GM12878 (cell line): ENCODE data around the gene MSI2. TPM values are rescaled to one million over a fixed set of nuclear protein-coding genes. Genes with fewer than 3 reads are reported as not detected.

ENCODE experiments used
- ATAC-seq: fragments of 200-7000 bp; cut with Tn5 transposase; 3 replicates; pipeline ENCODE4 v1.9.1; 2020; ENCODE audit warnings: mild to moderate bottlenecking, moderate library complexity
- BruUV-seq: library from RNA; stranded (reverse); fragments of 400-500 nt; replicated peaks from 2 replicates; lab custom pipeline; 2021; lab: Mats Ljungman, UMichigan
- CTCF ChIA-PET: fragments of 300-600 bp; sonication (Branson Sonifier 250); formaldehyde crosslinking; extraction: SDS; loops from one replicate; lab custom pipeline; 2021; ENCODE audit warnings: inconsistent platforms; lab: Yijun Ruan, JAX
- POLR2A ChIA-PET: fragments of 350-600 bp; formaldehyde crosslinking; extraction: SDS; loops from one replicate; lab custom pipeline; 2021; ENCODE audit warnings: inconsistent platforms; lab: Charles Lee
- RAD21 ChIA-PET: fragments of 300-600 bp; sonication (Branson Sonifier 250); formaldehyde crosslinking; loops from one replicate; lab custom pipeline; 2023; ENCODE audit warnings: antibody characterized with exemption; ENCODE audit not compliant: unreplicated experiment; lab: Charles Lee
- SMC1A ChIA-PET: fragments of 300-600 bp; sonication (Branson Sonifier 250); formaldehyde crosslinking; loops from one replicate; lab custom pipeline; 2023; ENCODE audit not compliant: unreplicated experiment, uncharacterized antibody; lab: Charles Lee
- DNase-seq: peaks from one replicate; pipeline ENCODE4 v3.0.0-alpha.2; 2011; ENCODE audit warnings: low read depth, low spot score
- FAIRE-seq: peaks from 3 replicates; lab custom pipeline; 2011; peaks lifted over from hg19 to GRCh38; lab: Jason Lieb, UNC
- H2AFZ ChIP-seq: 2 replicates; pipeline ENCODE4 v1.6.0; 2011; ENCODE audit warnings: low read depth, low read length, control low read depth; ENCODE audit not compliant: control insufficient read depth
- H3K27ac ChIP-seq: 2 replicates; pipeline ENCODE4 v1.5.1; 2011; ENCODE audit warnings: control low read depth; ENCODE audit not compliant: control insufficient read depth, insufficient read depth
- H3K27me3 ChIP-seq, 2 experiments: replicated peaks in 1 of 2; 2 replicates each; pipeline versions ENCODE4 v1.6.0 to v1.6.1; 2011; ENCODE audit warnings: low read length in 1 of 2; ENCODE audit not compliant: control insufficient read depth in 2 of 2, insufficient read depth in 2 of 2
- H3K36me3 ChIP-seq, 2 experiments: 2 replicates each; pipeline ENCODE4 v1.5.1; 2011; ENCODE audit warnings: low read length in 1 of 2; ENCODE audit not compliant: control insufficient read depth in 2 of 2, insufficient read depth in 2 of 2
- H3K4me1 ChIP-seq: 2 replicates; pipeline ENCODE4 v1.6.1; 2011; ENCODE audit warnings: mild to moderate bottlenecking, low read length, moderate library complexity, mixed read lengths; ENCODE audit not compliant: control insufficient read depth, insufficient read depth
- H3K4me2 ChIP-seq: 2 replicates; pipeline ENCODE4 v1.6.0; 2011; ENCODE audit warnings: control low read depth; ENCODE audit not compliant: control insufficient read depth, insufficient read depth
- H3K4me3 ChIP-seq: fragments of 200-600 bp; sonication (generic); 2 replicates; pipeline ENCODE4 v1.5.1; 2016
- H3K79me2 ChIP-seq: 2 replicates; pipeline ENCODE4 v1.6.0; 2011; ENCODE audit warnings: low read length; ENCODE audit not compliant: control insufficient read depth, insufficient read depth
- H3K9ac ChIP-seq: 2 replicates; pipeline ENCODE4 v1.8.0; 2011; ENCODE audit warnings: low read length, control low read depth, mixed read lengths; ENCODE audit not compliant: control insufficient read depth, insufficient read depth
- H3K9me3 ChIP-seq: replicated peaks from 3 replicates; pipeline ENCODE4 v1.5.1; 2011; ENCODE audit warnings: mild to moderate bottlenecking, low read length; ENCODE audit not compliant: control insufficient read depth, insufficient read depth
- H4K20me1 ChIP-seq: 2 replicates; pipeline ENCODE4 v1.6.0; 2011; ENCODE audit not compliant: control insufficient read depth, insufficient read depth
- BCL3 ChIP-seq: IDR thresholded peaks from 2 replicates; pipeline ENCODE4 v1.6.1; 2011; ENCODE audit warnings: borderline replicate concordance, low read depth, mild to moderate bottlenecking, moderate library complexity, low read length; ENCODE audit not compliant: insufficient read depth, poor library complexity, severe bottlenecking
- POLR2AphosphoS5 ChIP-seq: IDR thresholded peaks from 2 replicates; pipeline ENCODE4 v1.6.1; 2011; ENCODE audit warnings: mild to moderate bottlenecking, low read length, inconsistent platforms
- SPI1 ChIP-seq: IDR thresholded peaks from 2 replicates; pipeline ENCODE4 v1.6.1; 2011; ENCODE audit warnings: low read depth, mild to moderate bottlenecking, low read length, moderate library complexity, borderline replicate concordance; ENCODE audit not compliant: insufficient read depth
- SUZ12 ChIP-seq: fragments of 200-600 bp; sonication (generic); IDR thresholded peaks from one replicate; pipeline ENCODE4 v1.6.1; 2018; ENCODE audit warnings: antibody characterized with exemption, mild to moderate bottlenecking; ENCODE audit not compliant: unreplicated experiment
- WGBS: methylation state at CpG from one replicate; pipeline ENCODE4 v1.1.6; 2016; ENCODE audit warnings: low lambda C conversion rate; ENCODE audit not compliant: insufficient replicate concordance, insufficient coverage; ENCODE audit errors: missing lambda C conversion rate; 5-methylcytosine and 5-hydroxymethylcytosine counted together
- in situ Hi-C: fragments of 300-500 bp; cut with MboI; formaldehyde crosslinking; loops from 9 replicates; pipeline ENCODE4 v1.14.3; 2018; ENCODE audit warnings: mixed read lengths
- intact Hi-C: fragments of 100-400 bp; cut with micrococcal nuclease; formaldehyde crosslinking; loops from one replicate; pipeline ENCODE4 v1.14.2; 2022; ENCODE audit not compliant: unreplicated experiment
- polyA plus RNA-seq, 11 experiments: library from polyadenylated mRNA; depleted of rRNA in 4 of 11; unstranded in 6 of 11; stranded (reverse) in 5 of 11; fragments of >200 nt; fragmentation: Nextera tagmentation in 4 of 11; fragmentation: Illumina TruSeq in 1 of 11; extraction: Ambion mirVana in 4 of 11; extraction: Trizol in 1 of 11; gene quantifications; 1 replicate in 1 of 11; 2 replicates in 10 of 11; pipeline versions ENCODE4 v1.2.1 to v1.2.3, GENCODE V29; 2011 to 2016; ENCODE audit warnings: inconsistent platforms in 2 of 11, missing spikeins in 2 of 11, low read depth in 1 of 11
- total RNA-seq, 4 experiments: library from RNA; depleted of rRNA in 3 of 4; stranded (reverse); fragments of >200 nt in 3 of 4; fragmentation: Illumina TruSeq in 1 of 4; extraction: Trizol in 1 of 4; gene quantifications; 2 replicates each; pipeline versions ENCODE4 v1.2.1 to v1.2.3, GENCODE V29; 2013 to 2021
- TF ChIP-seq, protein P1 (sequence below): fragments of 450-650 bp; IDR thresholded peaks from 2 replicates; pipeline ENCODE4 v1.6.1; 2017; ENCODE audit warnings: mild to moderate bottlenecking, moderate library complexity

Gene MSI2
- total and polyA plus RNA-seq, 10 of the 15 experiments (the other 5 are each of a cell fraction or from before 2014, with no cell fraction given): 6.1 to 76.1 (median 42.0) TPM

DNA sequence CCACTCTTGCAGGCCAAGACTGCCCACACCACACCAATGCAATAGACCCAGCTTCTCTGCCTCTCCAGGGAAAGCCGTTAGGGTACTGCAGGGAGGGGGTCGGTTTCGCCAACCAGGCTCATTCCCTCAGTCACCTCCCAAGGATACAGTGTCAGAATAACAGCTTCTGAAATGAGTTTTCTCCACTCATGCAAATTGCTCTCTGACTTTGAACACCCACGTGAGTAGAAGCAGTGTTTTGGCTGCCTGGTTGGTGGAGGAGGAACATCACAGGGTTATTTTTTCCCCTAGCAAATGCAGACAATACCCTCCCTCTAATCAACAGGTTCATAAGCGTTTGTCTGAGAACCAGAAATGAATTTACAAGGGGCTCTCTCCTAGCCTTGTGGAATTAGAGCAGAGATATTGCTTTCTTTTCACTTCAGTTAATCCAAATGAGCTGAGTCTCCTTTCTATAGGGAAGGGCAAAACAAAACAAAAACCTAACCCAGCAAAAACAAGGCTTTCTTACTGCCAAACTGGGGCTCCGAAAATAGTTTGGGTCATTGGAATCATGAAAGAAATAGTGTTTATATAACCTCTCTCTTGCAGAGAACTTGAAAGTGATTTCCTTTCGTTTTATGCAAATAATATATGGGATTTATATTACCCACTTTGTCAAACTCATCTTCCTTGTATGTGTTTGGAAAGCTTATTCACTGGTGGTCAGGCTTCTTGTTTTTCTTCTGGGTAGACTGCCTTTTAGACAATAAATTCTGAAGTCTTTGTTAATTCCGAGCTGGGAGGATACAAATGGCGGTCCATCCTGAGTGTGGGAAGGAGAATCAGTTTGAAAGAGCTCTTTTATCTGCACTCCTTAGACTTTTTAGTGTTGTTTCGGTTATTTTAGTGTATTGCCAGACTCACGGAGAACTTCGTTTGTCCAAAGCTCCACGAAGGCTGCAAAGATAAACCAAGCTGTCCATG lies 229.9 kb downstream of the MSI2 start (continued):
- no peak for TF ChIP-seq SUZ12
- TF ChIP-seq, protein P1, sequence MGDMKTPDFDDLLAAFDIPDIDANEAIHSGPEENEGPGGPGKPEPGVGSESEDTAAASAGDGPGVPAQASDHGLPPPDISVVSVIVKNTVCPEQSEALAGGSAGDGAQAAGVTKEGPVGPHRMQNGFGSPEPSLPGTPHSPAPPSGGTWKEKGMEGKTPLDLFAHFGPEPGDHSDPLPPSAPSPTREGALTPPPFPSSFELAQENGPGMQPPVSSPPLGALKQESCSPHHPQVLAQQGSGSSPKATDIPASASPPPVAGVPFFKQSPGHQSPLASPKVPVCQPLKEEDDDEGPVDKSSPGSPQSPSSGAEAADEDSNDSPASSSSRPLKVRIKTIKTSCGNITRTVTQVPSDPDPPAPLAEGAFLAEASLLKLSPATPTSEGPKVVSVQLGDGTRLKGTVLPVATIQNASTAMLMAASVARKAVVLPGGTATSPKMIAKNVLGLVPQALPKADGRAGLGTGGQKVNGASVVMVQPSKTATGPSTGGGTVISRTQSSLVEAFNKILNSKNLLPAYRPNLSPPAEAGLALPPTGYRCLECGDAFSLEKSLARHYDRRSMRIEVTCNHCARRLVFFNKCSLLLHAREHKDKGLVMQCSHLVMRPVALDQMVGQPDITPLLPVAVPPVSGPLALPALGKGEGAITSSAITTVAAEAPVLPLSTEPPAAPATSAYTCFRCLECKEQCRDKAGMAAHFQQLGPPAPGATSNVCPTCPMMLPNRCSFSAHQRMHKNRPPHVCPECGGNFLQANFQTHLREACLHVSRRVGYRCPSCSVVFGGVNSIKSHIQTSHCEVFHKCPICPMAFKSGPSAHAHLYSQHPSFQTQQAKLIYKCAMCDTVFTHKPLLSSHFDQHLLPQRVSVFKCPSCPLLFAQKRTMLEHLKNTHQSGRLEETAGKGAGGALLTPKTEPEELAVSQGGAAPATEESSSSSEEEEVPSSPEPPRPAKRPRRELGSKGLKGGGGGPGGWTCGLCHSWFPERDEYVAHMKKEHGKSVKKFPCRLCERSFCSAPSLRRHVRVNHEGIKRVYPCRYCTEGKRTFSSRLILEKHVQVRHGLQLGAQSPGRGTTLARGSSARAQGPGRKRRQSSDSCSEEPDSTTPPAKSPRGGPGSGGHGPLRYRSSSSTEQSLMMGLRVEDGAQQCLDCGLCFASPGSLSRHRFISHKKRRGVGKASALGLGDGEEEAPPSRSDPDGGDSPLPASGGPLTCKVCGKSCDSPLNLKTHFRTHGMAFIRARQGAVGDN: 0 out of 2 replicates have a peak, but pooled peaks have one; percentile 27

DNA sequence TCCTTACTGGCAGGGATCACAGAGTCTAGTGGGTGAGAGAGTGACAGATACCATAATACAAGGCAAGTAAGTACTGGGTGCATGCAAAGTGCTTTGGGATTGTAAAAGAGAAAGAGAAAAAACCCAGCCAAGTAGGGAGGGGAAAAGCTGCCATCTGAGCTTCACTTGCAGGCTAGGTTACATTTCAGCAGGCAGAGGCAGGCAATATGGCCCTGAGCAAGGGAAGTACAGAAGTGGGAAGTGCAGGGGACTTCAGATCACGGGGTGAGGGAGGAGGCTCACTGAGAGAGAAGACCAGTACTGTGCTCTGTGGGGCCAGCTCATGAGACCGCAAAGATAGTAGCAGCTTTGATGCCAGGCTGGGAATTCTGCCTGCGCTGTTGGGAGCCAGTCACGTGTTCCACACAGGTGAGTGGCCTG lies 230.6 kb downstream of the MSI2 start:
- Histone ChIP-seq H3K36me3 (no peaks in the 10 kb centered on the region; a peak in 1 of 4 replicates), H3K4me3 (no peak overlapping the region), H4K20me1 (no peaks in the 10 kb centered on the region), H3K79me2 (peaks cover 21% of the 10 kb centered on the region), H3K9ac (peak overlapping the region; percentile 8; the same call in 1 of the 2 replicates), H3K9me3 (no peaks in the 10 kb centered on the region), H3K4me2 (peak overlapping the region; percentile 81; the same call in 1 of the 2 replicates), H3K27ac (peak overlapping the region; percentile 72), H3K4me1 (peaks cover 35% of the 10 kb centered on the region), H2AFZ (no peak overlapping the region), H3K27me3 (no peaks in the 10 kb centered on the region)
- intact Hi-C loops: no loop called here
- DNase-seq (no peak), FAIRE-seq (no peak), ATAC-seq (peak; percentile 53)
- no TSS peak for BruUV-seq
- 84% methylated on average over 4 of the region's 4 CpGs for WGBS
- ChIA-PET POLR2A (interaction anchor here (0.7 to 1.8 kb wide), 9 partner anchors 10 to 114 kb away, joined by 3 to 8 read pairs (median 3); no protein-coding TSS in a partner anchor), SMC1A (interaction anchor here (0.8 to 10.8 kb wide), 16 partner anchors 11 to 244 kb away, joined by 3 to 102 read pairs (median 5); no protein-coding TSS in a partner anchor), CTCF (interaction anchor here (0.8 to 3.3 kb wide), 12 partner anchors 13 to 261 kb away, joined by 3 to 17 read pairs (median 6); no protein-coding TSS in a partner anchor), RAD21 (interaction anchor here (0.6 to 5.7 kb wide), 12 partner anchors 15 to 244 kb away, joined by 3 to 28 read pairs (median 4); no protein-coding TSS in a partner anchor)
- in situ Hi-C loops: no loop called here
- no peak for TF ChIP-seq BCL3
- peak; percentile 60 for TF ChIP-seq POLR2AphosphoS5
- TF ChIP-seq SPI1: peak; percentile 66; the same call in 1 of the 2 replicates
